ENCODE data around the gene PTPRD. TPM values are rescaled to one million over a fixed set of nuclear protein-coding genes. Genes with fewer than 3 reads are reported as not detected.

The PTPRD gene
- total and polyA plus RNA-seq, 2 donors from 2014 or later = 6.4 to 78.9 TPM

DNA sequence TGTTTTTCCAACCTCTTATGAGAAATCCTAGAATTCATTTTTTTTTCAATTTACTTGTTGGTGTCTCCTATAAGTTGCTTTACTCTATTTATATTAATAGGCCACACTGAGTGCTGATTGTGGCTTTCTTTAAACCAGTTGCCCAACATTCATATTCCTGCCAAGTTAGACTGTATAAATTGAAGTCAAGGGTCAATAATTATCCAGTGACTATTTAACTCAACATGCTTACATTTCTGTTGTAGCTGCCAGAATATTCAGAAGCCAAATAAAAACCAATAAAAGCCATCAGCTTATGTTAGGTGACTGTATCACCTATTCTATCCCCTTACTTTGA lies 169.0 kb downstream of the PTPRD start:
- Histone ChIP-seq H3K9me3 (ENCODE audit: control insufficient read depth in 2 of 3, insufficient read depth in 1 of 3, low read length in 3 of 3) (no peaks in the 10 kb centered on the region), H3K9ac (ENCODE audit: low read length in 3 of 3) (no peak overlapping the region), H3K4me3 (ENCODE audit: low read length in 3 of 3) (no peak overlapping the region), H3K27ac (ENCODE audit: low read depth in 2 of 2, low read length in 2 of 2) (no peak overlapping the region), H3K36me3 (ENCODE audit: control insufficient read depth in 2 of 3, insufficient read depth in 3 of 3, low read length in 3 of 3) (no peaks in the 10 kb centered on the region), H3K27me3 (ENCODE audit: control insufficient read depth, insufficient read depth, low read length) (no peaks in the 10 kb centered on the region), H3K4me1 (ENCODE audit: control insufficient read depth in 2 of 3, insufficient read depth in 2 of 3, low read depth in 1 of 3, low read length in 3 of 3) (no peaks in the 10 kb centered on the region)
- DNase-seq (peak in 1 of 5 donors; percentile 4), FAIRE-seq (no peak)
- intact Hi-C loops (cut with DNase I) = no loop called here
- TF ChIP-seq, protein P1, sequence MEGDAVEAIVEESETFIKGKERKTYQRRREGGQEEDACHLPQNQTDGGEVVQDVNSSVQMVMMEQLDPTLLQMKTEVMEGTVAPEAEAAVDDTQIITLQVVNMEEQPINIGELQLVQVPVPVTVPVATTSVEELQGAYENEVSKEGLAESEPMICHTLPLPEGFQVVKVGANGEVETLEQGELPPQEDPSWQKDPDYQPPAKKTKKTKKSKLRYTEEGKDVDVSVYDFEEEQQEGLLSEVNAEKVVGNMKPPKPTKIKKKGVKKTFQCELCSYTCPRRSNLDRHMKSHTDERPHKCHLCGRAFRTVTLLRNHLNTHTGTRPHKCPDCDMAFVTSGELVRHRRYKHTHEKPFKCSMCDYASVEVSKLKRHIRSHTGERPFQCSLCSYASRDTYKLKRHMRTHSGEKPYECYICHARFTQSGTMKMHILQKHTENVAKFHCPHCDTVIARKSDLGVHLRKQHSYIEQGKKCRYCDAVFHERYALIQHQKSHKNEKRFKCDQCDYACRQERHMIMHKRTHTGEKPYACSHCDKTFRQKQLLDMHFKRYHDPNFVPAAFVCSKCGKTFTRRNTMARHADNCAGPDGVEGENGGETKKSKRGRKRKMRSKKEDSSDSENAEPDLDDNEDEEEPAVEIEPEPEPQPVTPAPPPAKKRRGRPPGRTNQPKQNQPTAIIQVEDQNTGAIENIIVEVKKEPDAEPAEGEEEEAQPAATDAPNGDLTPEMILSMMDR (IDR thresholded peaks at IDR 0.05; ENCODE audit: borderline replicate concordance, extremely low read depth, insufficient read depth) = no peak

DNA sequence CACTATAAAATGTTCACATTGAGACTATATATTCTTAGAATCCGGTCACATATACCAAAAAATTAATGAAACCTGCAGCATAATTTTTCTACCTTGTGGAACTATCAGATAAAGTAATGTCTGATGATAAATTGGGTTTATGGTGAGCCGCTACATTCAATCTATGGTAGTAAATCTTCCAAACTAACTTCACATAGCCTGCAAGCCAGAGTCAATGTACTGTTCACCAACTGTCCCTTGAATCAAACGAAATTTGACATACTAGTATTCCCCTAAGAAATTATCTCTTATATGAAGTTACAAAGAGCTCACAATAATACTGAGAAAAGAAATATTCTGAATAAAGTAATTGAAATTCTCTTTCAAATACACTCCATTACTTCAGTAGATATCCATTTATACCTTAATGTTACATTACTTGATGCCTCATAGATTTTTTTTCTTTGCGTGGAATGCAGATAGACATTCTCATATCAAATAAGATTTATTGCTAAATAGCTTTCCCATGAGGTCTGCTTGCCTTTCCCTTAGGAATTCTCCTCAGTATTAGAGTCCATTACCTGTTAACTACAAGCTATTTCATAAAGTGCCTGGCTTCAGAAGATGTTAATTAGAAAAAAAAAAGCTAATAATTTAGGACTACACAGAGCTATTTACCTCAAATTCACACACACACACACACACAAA lies 169.5 kb downstream of the PTPRD start:
- H3K36me3 ChIP-seq (ENCODE audit: control insufficient read depth in 2 of 3, insufficient read depth in 3 of 3, low read length in 3 of 3) = no peaks in the 10 kb centered on the region

DNA sequence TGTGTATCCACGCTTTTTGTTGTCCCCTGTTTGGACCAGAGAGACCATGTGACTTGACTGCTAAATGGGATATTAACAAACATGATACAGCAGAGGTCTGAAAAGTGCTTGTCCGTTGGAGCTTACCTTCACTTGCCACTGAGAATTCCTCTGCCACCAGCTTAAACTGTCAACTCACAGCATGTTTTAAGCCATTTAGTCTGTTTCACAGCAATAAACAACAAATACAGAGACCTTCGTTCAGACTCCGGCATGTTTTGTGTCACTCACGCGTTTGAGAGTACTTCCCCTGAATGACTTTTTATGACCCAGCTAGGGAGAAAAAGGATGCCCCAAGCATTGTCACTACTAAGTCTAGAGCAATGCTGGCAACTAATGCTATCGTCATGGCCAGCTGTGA lies 173.8 kb downstream of the PTPRD start:
- Histone ChIP-seq H3K9me3 (ENCODE audit: control insufficient read depth in 2 of 3, insufficient read depth in 1 of 3, low read length in 3 of 3) (no peaks in the 10 kb centered on the region), H3K9ac (ENCODE audit: low read length in 3 of 3) (no peak overlapping the region), H3K36me3 (ENCODE audit: control insufficient read depth in 2 of 3, insufficient read depth in 3 of 3, low read length in 3 of 3) (no peaks in the 10 kb centered on the region), H3K4me1 (ENCODE audit: control insufficient read depth in 2 of 3, insufficient read depth in 2 of 3, low read depth in 1 of 3, low read length in 3 of 3) (no peaks in the 10 kb centered on the region), H3K27me3 (ENCODE audit: control insufficient read depth, insufficient read depth, low read length) (no peaks in the 10 kb centered on the region), H3K27ac (ENCODE audit: low read depth in 2 of 2, low read length in 2 of 2) (no peak overlapping the region), H3K4me3 (ENCODE audit: low read length in 3 of 3) (no peak overlapping the region)
- FAIRE-seq (no peak), DNase-seq (no peak)
- TF ChIP-seq, protein P1 (IDR thresholded peaks at IDR 0.05; ENCODE audit: borderline replicate concordance, extremely low read depth, insufficient read depth) = no peak
- intact Hi-C loops (cut with DNase I) = no loop called here

More for the DNA sequence above, 169.5 kb downstream of the PTPRD start:
- TF ChIP-seq, protein P1 (IDR thresholded peaks at IDR 0.05; ENCODE audit: borderline replicate concordance, extremely low read depth, insufficient read depth) = no peak
- intact Hi-C loops (cut with DNase I) = no loop called here
- Histone ChIP-seq H3K4me1 (ENCODE audit: control insufficient read depth in 2 of 3, insufficient read depth in 2 of 3, low read depth in 1 of 3, low read length in 3 of 3) (no peaks in the 10 kb centered on the region), H3K27me3 (ENCODE audit: control insufficient read depth, insufficient read depth, low read length) (no peaks in the 10 kb centered on the region), H3K9ac (ENCODE audit: low read length in 3 of 3) (no peak overlapping the region), H3K4me3 (ENCODE audit: low read length in 3 of 3) (no peak overlapping the region), H3K27ac (ENCODE audit: low read depth in 2 of 2, low read length in 2 of 2) (no peak overlapping the region), H3K9me3 (ENCODE audit: control insufficient read depth in 2 of 3, insufficient read depth in 1 of 3, low read length in 3 of 3) (no peaks in the 10 kb centered on the region)
- FAIRE-seq = no peak
- DNase-seq = no peak

DNA sequence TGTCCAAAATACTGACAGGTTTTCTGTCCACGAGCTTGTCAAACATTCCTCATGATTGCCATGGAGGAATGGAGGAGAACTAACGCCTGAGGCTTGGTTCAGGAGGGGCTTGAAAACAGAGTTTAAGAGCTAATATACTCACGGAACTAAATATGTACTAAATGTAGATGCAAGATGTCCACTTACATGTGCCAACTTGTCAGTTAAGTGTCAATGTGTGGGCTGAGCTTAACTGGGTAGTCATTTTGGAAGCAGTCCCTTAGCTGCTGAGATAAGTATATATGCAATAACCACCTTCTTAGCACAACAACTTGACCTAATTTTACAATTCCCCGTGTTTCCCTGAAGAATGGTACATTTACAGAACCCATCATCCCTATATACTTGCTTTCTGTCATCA lies 176.0 kb downstream of the PTPRD start:
- Histone ChIP-seq H3K36me3 (ENCODE audit: control insufficient read depth in 2 of 3, insufficient read depth in 3 of 3, low read length in 3 of 3) (no peaks in the 10 kb centered on the region), H3K4me3 (ENCODE audit: low read length in 3 of 3) (no peak overlapping the region), H3K27me3 (ENCODE audit: control insufficient read depth, insufficient read depth, low read length) (no peaks in the 10 kb centered on the region), H3K9ac (ENCODE audit: low read length in 3 of 3) (no peak overlapping the region), H3K9me3 (ENCODE audit: control insufficient read depth in 2 of 3, insufficient read depth in 1 of 3, low read length in 3 of 3) (no peaks in the 10 kb centered on the region), H3K4me1 (ENCODE audit: control insufficient read depth in 2 of 3, insufficient read depth in 2 of 3, low read depth in 1 of 3, low read length in 3 of 3) (no peaks in the 10 kb centered on the region), H3K27ac (ENCODE audit: low read depth in 2 of 2, low read length in 2 of 2) (no peak overlapping the region)
- TF ChIP-seq, protein P1 (IDR thresholded peaks at IDR 0.05; ENCODE audit: borderline replicate concordance, extremely low read depth, insufficient read depth) = no peak
- DNase-seq (no peak), FAIRE-seq (no peak)
- intact Hi-C loops (cut with DNase I) = no loop called here

All from kidney (tissue), 14 donors.